Measurements from ENCODE around the gene DSTYK.
"Not testable (repeated sequence)": the region's sequence is repeated elsewhere in the genome, so short reads cannot be mapped to it uniquely, and the experiment has no call there.

Gene DSTYK

DNA sequence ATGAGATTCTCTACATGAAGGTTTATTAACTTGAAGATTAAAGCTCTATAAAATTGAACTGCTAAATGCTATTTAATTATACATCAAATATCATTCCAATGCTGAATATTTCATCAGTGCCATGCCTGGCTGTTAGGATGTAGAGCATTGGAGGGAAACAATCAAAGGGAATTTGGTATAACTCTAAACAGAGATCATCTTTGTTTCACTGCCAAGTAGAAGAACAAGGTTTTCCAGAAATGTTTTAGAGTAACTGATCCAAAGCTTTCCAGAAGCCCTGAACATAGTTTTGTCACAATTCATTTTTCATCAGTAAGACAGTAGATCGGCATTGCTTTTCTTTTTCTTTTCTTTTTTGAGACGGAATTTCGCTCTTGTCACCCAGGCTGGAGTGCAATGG lies 5.9 kb upstream of the DSTYK start:
- no peak for DNase-seq

DNA sequence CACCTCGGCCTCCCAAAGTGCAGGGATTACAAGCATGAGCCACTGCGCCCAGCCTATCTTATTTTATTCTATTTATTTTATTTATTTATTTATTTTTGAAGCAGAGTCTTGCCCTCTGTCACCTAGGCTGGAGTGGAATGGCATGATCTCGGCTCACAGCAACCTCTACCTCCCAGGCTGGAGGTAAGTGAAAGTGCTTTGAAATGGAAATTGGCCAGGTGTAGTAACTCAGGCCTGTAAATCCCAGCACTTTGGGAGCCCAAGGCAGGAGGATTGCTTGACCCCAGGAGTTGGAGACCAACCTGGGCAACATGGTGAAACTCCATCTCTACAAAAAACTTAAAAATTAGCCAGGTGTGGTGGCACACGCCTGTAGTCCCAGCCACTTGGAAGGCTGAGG lies 5.1 kb upstream of the DSTYK start:
- no peak for DNase-seq

DNA sequence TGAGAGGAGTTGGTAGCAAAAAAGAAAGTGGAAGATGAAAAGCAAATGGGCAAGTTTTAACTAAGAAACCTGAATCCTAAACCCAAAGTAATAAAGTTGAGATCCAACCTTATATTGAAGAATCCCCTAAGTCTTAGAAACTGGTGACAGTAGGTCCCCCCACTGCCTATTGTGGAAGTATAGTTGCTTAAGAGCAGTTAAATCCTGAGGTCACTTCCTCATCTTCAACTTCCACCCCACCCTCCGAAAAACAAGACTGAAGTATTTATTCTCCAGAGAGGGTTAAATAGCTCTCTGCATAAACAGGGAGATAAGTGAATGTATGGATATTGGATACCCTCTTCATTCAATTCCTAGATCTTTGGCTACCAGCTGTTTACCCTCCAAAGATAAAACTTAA lies 3.3 kb upstream of the DSTYK start:
- no peak for DNase-seq

DNA sequence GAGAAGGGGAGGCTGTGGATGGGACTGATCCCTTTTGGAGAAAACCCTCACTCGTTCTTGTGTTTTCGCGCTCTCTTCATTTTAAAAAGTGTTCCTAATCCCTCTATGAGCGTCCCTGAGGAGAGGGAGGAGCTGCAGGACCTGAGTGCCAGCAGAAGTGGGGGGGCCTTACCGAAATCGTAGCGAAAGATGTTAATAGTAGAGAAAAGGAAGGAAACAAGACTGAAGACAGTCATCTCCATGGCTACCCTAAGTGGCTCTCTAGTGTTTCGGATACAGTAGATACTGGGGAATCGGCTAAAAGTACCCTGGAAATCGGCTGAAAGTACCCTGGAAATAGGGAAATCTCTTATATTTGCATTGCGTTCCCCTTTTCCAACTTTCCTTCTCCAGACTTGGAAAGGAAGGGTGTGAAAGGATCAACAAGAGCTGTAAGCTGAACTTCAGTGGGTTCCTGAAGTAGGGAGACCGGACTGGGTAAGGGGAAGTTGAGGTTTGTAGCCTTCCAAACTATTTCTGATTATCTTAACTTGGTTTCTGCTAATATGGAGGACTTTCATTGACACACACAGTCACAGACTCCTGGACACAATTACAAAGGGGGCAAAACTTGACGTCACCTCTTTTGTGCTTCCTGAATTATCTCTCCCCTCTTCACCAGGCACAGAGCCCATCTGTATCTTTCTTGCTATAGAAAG lies 486 bp upstream of the DSTYK start:
- no peak for DNase-seq

DNA sequence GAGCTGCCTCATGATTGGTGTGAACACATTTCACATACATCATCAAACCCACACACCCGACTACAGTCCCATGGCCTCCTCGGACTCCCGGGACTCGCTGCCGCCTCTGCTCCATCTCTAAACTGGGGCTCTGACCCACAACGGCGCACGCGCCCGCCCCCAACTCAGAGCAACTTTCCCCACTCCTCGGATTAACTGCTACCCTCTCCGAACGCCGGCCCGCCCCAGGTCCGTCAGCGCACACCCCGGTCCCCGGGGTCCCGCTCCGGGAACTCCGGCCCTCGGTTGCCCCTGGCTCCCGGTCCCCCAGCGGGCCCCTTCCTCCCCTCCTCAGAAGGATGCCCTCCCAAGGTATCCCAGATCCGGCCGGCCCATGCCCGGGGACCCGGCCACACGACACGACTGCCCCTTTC lies 740 bp downstream of the DSTYK start:
- DNase-seq = peak; percentile 29

DNA sequence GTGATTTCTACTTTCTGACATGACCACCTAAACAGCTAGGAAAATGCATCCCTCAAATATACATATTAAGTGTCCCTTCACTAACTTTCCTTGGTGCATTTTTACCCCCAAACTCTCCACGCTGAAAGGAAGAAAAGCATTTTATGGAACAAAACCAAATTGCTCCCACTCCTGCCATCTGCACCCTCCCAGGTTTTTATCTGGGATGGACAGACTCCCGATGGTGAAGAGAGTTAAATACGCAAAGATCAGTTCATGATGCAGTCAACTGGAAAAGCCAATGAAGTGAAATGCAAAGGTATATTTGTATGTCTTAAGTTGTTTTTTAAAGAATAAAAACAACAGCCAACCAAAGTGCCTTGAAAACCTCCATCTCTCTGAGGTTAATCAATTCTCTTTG lies 2.7 kb downstream of the DSTYK start:
- no peak for DNase-seq

DNA sequence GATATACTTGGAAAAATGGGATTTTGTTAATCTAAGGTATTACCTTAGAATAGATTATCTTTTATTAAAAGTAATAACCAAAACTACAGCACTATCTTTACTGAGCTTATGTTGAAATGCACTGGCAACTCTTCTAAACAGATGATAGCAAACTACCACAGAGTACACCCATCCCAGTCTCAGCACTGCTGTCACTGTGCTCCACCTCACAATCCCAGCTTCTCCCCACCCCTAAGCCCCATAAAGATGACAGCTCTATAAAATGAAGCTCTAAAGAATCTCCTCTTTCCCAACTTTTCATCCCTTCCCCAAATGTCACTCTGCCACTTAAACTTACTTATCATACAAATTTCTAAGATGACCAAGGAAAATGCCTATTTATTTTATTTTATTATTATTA lies 6.4 kb downstream of the DSTYK start:
- DNase-seq = no peak

DNA sequence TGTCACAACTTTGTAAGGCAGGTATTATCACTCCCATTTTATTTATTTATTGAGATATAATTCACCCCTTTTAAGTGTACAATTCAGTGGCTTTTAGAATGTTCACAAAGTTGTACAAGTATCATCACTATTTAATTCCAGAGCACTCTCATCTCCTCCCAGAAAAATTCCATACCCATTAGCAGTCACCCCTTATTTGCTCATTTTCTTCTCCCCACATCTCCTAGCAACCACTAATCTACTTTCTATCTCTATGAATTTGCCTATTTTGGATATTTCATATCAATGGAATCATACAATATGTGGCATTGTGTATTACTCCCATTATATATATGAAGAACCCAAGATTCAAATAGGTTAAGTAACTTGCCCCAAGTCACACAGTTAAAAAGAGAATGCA lies 7.0 kb downstream of the DSTYK start:
- no peak for DNase-seq

DNA sequence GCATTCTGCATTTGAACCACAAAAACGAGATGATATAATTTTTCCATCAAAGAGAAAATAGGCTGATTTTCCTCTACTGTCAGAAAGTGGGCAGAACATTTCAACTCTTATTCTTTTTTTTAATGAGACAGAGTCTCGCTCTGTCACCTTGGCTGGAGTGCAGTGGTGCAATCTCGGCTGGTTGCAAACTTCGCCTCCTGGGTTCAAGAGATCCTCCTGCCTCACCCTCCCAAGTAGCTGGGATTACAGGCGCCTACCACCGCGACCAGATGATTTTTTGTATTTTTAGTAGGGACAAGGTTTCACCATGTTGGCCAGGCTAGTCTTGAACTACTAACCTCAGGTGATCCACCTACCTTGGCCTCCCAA lies 11.6 kb downstream of the DSTYK start:
- DNase-seq = no peak

DNA sequence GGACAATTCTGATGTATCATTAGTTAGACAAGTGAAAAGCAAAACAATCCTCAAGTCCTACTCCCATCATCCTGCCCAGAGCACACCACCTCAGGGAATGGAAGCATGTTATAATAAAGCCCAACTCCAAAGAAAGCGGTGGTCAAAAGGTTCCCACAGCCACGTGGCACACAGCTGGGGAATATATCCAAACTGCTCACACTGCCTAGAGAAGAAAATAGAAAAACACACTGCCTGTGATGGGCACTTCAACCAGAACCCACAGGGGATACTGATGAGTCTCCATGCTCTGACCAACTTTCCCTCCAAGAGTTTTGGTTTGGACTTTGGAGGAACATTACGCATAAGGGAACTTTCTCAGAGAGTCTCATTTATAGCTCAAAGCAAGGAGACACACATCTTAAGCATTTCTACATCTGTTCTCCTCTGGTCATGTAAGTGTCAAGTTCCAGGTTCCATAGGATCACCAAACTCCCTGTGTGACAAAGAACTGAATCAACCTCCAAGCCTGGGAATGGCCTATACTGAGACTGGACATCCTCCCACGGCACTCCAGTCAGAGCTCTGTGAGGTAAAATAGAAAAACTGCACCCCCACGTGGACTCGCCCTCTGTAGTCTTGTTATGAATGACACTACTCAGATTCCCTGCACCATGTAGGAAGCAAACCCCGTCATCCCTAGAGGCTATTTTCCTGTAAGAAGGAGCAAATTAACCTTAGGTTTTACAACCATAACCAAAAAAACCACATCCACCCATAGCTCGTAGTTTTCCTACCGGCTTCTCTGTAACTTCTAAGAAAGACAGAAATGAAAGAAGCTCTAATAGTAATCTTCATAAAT lies 12.2 kb downstream of the DSTYK start:
- no peak for DNase-seq

DNA sequence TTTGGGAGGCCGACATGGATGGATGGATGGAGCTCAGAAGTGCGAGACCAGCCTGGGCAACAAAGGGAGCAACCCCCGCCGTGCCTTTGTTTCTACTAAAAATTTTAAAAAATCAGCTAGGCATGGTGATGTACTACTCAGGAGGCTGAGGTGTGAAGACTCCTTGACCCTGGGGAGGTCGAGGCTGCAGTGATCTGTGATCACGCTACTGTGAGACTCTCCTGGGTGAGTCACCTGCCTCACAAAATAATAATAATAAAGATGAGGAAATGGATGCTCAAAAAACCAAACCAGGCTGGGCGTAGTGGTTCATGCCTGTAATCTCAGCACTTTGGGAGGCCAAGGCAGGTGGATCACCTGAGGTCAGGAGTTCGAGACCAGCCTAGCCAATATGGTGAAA lies 19.2 kb downstream of the DSTYK start:
- no peak for DNase-seq

DNA sequence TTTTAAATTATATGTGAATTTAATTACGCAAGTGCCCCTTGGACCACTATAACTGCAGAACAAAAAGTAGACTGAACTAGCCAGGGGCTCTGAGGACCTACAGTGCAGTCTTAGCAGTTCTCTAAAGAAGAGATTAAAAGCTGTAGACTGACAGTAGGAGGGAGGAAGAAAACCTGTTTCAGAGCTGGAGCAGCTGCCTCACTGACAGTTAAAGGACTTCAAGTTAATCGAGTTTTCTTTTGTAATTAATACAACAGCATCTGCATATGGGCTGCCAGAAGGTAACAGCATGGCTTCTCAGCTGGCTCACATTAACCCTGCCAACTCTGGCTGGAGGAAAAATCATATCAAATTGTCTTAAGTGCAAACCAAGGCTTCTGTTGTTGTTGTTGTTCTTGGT lies 19.9 kb downstream of the DSTYK start:
- no peak for DNase-seq

DNA sequence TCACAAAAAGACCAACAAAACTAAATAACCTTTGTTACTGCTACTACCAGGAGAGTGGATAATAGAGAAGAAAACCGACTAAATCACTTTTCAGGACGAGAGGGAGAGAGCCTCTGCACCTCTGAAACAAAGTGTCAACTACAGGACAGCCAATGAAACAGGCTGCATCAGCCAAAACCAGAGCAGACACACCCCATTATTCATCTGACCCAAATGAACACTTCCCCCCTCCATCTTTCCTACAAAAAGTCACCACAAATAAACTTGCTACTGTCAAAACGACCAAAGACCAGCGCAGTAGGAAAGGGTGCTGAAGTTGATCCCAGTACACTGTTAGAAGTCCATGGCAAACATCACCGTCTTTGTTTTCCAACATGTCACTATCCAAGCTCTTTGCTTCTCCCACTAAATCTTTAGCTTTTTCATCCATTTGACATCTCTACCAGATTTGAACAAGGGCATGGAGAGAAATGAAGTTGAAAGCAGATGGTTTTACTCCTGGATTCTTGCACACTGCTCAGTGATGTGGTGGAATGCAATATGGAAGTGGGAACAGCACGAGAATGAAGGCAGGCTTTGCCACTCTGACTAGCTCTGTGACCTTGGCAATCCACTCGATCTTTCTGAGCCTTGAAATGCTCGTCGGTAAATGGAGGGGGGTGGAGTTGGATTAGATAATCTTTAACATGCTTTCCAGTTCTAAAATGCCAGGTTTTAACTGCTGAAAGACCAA lies 20.5 kb downstream of the DSTYK start:
- DNase-seq = no peak

DNA sequence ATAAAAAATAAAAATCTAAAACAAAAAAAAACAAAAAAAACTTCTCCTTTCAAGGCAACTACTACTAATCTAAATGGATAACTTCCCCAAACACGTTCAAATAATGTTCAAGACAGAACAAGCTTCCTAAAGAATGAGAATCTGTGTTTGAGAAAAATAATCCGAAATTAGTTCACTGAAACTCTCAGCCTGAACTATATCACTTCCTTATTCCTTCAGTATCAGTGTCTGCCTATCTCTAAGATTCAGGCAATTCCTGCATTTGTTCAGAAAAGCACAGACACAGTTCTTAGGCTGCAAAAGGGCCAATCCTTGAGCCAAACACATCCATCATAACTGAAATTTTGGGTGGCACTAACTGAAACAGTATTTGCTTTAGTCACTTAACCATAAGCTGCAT lies 22.4 kb downstream of the DSTYK start:
- no peak for DNase-seq

DNA sequence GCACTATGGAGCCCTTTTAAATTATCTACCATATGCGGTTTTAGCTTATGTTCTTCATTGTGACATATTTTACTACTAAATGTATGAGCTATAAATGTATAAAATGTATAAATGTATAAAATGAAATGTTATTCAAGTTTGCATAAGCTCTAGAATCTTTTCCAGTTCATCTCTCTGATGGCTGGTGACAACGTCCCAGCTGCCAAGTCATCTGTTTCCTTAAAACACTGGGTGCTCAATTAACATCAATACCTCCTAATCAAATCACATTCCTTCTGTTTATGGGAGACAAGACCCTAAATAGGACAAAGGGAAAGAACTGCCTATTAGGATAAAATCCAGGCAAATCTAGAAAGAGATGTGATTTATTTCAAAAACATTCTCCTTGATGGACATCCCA lies 22.9 kb downstream of the DSTYK start:
- no peak for DNase-seq

DNA sequence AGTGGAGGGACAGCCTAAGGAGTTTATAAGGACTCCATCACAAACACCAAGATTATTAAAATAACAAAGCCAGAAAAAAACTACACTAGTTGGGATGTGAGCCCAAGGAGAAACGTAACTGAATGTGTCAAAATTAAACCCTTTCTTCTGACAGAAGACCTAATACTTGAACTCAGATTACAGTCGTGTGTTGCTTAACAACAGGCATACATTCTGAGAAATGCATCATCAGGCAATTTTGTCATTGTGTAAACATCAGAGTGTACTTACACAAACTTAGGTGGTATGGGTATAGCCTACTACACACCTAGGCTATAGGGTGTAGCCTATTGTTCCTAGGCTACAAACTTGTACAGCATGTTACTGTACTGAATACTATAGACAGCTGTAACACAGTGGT lies 23.4 kb downstream of the DSTYK start:
- DNase-seq = no peak

DNA sequence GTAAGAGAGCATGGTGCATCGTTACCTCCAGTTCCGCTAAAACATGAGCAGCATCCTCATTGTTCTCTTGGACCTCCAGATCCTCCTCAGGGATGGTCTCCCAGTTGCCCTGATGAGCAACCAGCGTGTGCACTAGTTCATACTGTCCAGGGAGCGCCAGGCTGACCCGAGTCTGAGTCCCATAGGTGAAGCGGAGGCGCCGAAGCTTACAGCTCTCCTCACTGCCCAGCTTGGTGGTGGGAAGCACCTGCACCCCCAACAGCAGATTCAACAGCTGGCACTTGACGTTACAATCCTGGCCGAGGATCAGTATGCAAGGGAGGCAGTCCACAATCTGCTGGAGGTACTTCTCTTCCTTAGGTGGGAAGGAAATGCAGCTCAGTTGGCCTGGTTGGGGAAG lies 24.1 kb downstream of the DSTYK start:
- DNase-seq = no peak

DNA sequence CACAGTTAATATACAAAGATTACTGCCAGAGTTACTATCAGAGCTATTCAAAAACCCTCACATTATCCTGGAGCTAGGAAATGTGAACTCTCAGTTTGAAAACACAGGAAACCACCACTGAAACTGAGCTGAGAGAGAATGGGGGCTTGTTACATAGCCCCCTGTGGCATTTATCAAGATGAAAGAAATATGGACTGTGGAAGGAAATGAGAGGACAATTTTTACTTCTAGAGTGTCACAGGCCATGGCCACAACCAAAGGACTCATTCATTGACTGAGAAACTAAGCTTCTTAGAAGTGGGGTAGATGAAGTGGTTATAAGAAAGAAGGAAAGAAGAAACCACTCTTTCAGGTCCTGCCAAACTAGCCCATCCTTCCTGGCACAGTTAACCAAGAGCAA lies 25.3 kb downstream of the DSTYK start:
- no peak for DNase-seq

DNA sequence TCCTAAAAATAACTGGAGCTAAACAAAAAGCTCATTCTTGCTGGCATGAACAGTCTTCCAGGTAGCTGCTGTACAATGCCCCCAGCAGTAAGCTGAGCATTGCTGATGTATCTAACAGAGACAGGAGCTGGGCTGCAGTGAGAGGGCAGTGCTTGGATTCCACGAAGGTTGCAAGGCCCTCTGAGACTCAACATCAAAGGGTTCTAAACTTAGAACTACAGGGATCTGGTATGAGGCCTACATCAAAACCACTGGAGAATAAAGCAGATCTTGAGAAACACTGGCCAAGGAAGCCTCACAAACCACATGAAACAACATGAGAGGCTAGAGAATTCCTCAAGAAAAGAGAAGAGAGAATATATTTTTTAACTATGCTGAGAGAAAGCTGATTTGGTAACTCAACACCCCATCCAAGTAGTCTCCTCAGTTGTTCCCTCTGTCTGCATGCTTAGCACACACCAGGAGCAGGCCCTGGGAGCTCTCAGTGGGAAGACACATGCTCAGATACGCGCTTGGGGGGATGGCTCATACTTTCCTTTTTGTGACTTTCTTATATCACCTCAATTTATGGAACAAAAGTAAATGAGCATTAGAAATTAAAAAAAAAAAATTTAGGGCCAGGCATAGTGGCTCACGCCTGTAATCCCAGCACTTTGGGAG lies 27.7 kb downstream of the DSTYK start:
- DNase-seq = no peak

DNA sequence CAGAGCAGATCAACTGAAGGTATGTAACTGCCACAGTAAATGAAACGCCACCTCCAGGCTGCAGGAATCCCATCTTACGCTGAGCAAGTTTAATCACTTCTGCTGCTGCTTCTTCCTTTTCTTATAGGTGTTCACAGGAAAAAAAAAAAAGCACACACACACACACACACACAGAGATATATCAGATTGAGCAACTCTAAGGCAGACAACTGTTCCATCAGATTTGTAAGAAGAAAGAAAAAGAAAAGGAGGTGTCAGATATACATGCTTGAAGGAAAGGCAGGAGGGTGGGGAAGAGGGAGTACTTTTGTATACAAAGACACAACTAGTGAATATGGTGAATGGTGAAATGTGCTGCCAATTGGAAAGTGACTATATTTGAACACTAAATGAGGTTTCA lies 28.6 kb downstream of the DSTYK start:
- DNase-seq = no peak

DNA sequence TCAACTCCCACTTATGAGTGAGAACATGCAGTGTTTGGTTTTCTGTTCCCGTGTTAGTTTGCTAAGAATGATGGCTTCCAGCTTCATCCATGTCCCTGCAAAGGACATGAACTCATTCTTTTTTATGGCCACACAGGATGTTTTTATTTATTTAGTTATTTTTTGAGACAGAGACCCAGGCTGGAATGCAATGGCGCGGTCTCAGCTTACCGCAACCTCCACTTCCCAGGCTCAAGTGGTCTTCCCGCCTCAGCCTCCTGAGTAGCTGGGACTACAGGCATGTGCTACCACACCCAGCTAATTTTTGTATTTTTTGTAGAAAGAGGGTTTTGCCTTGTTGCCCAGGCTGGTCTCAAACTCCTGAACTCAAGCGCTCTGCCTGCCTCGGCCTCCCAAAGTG lies 31.2 kb downstream of the DSTYK start:
- DNase-seq = not testable (repeated sequence)

DNA sequence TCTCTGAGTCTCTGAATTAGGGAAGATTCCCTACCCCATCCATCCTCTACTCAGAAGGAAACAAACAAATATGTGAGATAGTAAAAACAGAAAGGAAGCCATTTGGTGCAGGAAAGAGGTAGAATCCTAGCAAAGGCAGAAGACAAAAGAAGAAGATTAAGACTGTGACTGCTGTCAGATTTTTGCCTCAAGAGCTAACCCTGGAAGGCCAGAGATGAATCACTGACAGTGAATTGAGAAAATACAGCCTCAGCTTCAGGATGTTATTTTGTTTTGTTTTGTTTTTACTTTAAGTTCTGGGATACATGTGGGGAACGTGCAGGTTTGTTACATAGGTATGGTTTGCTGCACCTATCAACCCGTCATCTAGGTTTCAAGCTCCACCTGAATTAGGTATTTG lies 31.7 kb downstream of the DSTYK start:
- no peak for DNase-seq

DNA sequence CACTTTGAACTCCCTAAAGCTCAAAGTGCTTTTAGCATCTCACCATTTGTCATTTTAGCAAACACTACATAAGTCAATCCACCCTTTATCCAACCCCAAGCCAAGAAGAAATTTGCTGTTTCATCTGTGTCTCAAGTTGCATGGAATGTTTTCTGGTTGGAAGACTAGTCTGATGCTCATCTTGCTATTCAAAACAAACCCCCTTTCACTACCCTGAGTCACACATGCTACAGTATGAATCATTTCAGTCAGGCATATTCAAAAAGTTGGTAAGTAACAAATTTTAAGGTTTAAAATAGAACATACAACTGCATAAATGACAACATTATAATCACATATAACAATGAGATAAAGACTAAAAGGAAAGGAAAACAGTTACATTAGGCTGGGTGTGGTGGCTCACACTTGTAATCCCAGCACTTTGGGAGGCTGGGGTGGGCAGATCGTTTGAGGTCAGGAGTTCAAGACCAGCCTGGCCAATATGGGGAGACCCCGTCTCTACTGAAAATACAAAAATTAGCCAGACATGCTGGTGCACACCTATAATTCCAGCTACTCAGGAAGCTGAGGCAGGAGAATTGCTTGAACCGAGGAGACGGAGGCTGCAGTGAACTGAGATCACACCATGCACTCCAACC lies 38.7 kb downstream of the DSTYK start:
- no peak for DNase-seq
